HL-60 (cell line): ENCODE data around the gene CAPRIN2.

Source experiments
- GABPA ChIP-seq: IDR thresholded peaks from 2 replicates; pipeline ENCODE4 v1.6.1; 2012; ENCODE audit warnings: low read depth
- POLR2AphosphoS5 ChIP-seq: IDR thresholded peaks from 2 replicates; pipeline ENCODE4 v1.6.1; 2012; ENCODE audit warnings: low read depth
- TF ChIP-seq, protein P1 (sequence below): IDR thresholded peaks from one replicate; pipeline ENCODE4 v1.5.1; 2011; ENCODE audit warnings: low read length, control low read depth, inconsistent platforms; ENCODE audit not compliant: insufficient read depth
- TF ChIP-seq, protein P2 (sequence below): IDR thresholded peaks from 2 replicates; pipeline ENCODE4 v1.6.1; 2012; ENCODE audit warnings: low read depth; ENCODE audit not compliant: insufficient replicate concordance

- TF ChIP-seq, protein P1, sequence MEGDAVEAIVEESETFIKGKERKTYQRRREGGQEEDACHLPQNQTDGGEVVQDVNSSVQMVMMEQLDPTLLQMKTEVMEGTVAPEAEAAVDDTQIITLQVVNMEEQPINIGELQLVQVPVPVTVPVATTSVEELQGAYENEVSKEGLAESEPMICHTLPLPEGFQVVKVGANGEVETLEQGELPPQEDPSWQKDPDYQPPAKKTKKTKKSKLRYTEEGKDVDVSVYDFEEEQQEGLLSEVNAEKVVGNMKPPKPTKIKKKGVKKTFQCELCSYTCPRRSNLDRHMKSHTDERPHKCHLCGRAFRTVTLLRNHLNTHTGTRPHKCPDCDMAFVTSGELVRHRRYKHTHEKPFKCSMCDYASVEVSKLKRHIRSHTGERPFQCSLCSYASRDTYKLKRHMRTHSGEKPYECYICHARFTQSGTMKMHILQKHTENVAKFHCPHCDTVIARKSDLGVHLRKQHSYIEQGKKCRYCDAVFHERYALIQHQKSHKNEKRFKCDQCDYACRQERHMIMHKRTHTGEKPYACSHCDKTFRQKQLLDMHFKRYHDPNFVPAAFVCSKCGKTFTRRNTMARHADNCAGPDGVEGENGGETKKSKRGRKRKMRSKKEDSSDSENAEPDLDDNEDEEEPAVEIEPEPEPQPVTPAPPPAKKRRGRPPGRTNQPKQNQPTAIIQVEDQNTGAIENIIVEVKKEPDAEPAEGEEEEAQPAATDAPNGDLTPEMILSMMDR, result no peak
- no peak for TF ChIP-seq POLR2AphosphoS5
- no peak for TF ChIP-seq GABPA
- TF ChIP-seq, protein P2, sequence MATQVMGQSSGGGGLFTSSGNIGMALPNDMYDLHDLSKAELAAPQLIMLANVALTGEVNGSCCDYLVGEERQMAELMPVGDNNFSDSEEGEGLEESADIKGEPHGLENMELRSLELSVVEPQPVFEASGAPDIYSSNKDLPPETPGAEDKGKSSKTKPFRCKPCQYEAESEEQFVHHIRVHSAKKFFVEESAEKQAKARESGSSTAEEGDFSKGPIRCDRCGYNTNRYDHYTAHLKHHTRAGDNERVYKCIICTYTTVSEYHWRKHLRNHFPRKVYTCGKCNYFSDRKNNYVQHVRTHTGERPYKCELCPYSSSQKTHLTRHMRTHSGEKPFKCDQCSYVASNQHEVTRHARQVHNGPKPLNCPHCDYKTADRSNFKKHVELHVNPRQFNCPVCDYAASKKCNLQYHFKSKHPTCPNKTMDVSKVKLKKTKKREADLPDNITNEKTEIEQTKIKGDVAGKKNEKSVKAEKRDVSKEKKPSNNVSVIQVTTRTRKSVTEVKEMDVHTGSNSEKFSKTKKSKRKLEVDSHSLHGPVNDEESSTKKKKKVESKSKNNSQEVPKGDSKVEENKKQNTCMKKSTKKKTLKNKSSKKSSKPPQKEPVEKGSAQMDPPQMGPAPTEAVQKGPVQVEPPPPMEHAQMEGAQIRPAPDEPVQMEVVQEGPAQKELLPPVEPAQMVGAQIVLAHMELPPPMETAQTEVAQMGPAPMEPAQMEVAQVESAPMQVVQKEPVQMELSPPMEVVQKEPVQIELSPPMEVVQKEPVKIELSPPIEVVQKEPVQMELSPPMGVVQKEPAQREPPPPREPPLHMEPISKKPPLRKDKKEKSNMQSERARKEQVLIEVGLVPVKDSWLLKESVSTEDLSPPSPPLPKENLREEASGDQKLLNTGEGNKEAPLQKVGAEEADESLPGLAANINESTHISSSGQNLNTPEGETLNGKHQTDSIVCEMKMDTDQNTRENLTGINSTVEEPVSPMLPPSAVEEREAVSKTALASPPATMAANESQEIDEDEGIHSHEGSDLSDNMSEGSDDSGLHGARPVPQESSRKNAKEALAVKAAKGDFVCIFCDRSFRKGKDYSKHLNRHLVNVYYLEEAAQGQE, result no peak
Observed at GRCh38 chr12:30763053-30763452, 8.3 kb upstream of the CAPRIN2 start.
